Measurements from ENCODE around the gene PCLAF. TPM values are rescaled to one million over a fixed set of nuclear protein-coding genes. Genes with fewer than 3 reads are reported as not detected.
"Not testable (repeated sequence)": the region's sequence is repeated elsewhere in the genome, so short reads cannot be mapped to it uniquely, and the experiment has no call there.

Gene PCLAF
- total RNA-seq, 1 donor from 2014 or later = 7.0 TPM

- Mint-ChIP-seq H3K27ac (ENCODE audit: unreplicated experiment) (no peak overlapping the region), H3K9me3 (ENCODE audit: unreplicated experiment) (no peaks in the 10 kb centered on the region), H3K27me3 (ENCODE audit: unreplicated experiment) (no peaks in the 10 kb centered on the region), H3K4me1 (ENCODE audit: unreplicated experiment) (no peaks in the 10 kb centered on the region), H3K4me3 (ENCODE audit: unreplicated experiment) (no peak overlapping the region), H3K36me3 (ENCODE audit: low read depth, unreplicated experiment) (peaks cover 35% of the 10 kb centered on the region)
- no peak for DNase-seq (ENCODE audit: low spot score)
- TF ChIP-seq CTCF (IDR thresholded peaks at IDR 0.05; ENCODE audit: unreplicated experiment) = no peak
These were observed 17.3 kb upstream of the PCLAF start for GRCh38 chr15:64398575-64398974.

- Mint-ChIP-seq H3K4me3 (ENCODE audit: unreplicated experiment) (no peak overlapping the region), H3K27me3 (ENCODE audit: unreplicated experiment) (no peaks in the 10 kb centered on the region), H3K4me1 (ENCODE audit: unreplicated experiment) (no peaks in the 10 kb centered on the region), H3K36me3 (ENCODE audit: low read depth, unreplicated experiment) (peaks cover 34% of the 10 kb centered on the region), H3K27ac (ENCODE audit: unreplicated experiment) (no peak overlapping the region), H3K9me3 (ENCODE audit: unreplicated experiment) (no peaks in the 10 kb centered on the region)
- no peak for DNase-seq (ENCODE audit: low spot score)
- no peak for TF ChIP-seq CTCF (IDR thresholded peaks at IDR 0.05; ENCODE audit: unreplicated experiment)
These were observed 15.5 kb upstream of the PCLAF start for GRCh38 chr15:64396789-64397188.

GRCh38 chr15:64392471-64392870 lies 11.2 kb upstream of the PCLAF start:
- not testable (repeated sequence) for H3K4me3 Mint-ChIP-seq (ENCODE audit: unreplicated experiment); DNase-seq (ENCODE audit: low spot score); H3K27ac Mint-ChIP-seq (ENCODE audit: unreplicated experiment); H3K27me3 Mint-ChIP-seq (ENCODE audit: unreplicated experiment); H3K9me3 Mint-ChIP-seq (ENCODE audit: unreplicated experiment)
- Mint-ChIP-seq H3K4me1 (ENCODE audit: unreplicated experiment) (peaks cover 12% of the 10 kb centered on the region), H3K36me3 (ENCODE audit: low read depth, unreplicated experiment) (peaks cover 21% of the 10 kb centered on the region)

GRCh38 chr15:64389036-64389435 lies 7.8 kb upstream of the PCLAF start:
- DNase-seq (ENCODE audit: low spot score) = no peak
- Mint-ChIP-seq H3K4me3 (ENCODE audit: unreplicated experiment) (peak overlapping the region; percentile 99), H3K9me3 (ENCODE audit: unreplicated experiment) (no peaks in the 10 kb centered on the region), H3K4me1 (ENCODE audit: unreplicated experiment) (peaks cover 14% of the 10 kb centered on the region), H3K36me3 (ENCODE audit: low read depth, unreplicated experiment) (peaks cover 4% of the 10 kb centered on the region), H3K27ac (ENCODE audit: unreplicated experiment) (peak overlapping the region; percentile 4), H3K27me3 (ENCODE audit: unreplicated experiment) (no peaks in the 10 kb centered on the region)
- no peak for TF ChIP-seq CTCF (IDR thresholded peaks at IDR 0.05; ENCODE audit: unreplicated experiment)

GRCh38 chr15:64387562-64388168 lies 6.4 kb upstream of the PCLAF start, which contains the start of gene TRIP4:
TSS of gene TRIP4 (plus strand) at chr15:64387836. CDS start at chr15:64387864, 28 bp downstream.
- H3K27ac Mint-ChIP-seq (ENCODE audit: unreplicated experiment) = peak within 1 kb of the TSS; percentile 97
- H3K27me3 Mint-ChIP-seq (ENCODE audit: unreplicated experiment) = no peaks in the 10 kb centered on the region
- peaks cover 14% of the 10 kb centered on the region for H3K4me1 Mint-ChIP-seq (ENCODE audit: unreplicated experiment)

More at GRCh38 chr15:64387562-64388168, 6.4 kb upstream of the PCLAF start, which contains the start of gene TRIP4:
- Mint-ChIP-seq H3K36me3 (ENCODE audit: low read depth, unreplicated experiment) (peaks cover 4% of the 10 kb centered on the region), H3K9me3 (ENCODE audit: unreplicated experiment) (no peaks in the 10 kb centered on the region), H3K4me3 (ENCODE audit: unreplicated experiment) (peak within 1 kb of the TSS; percentile 99)
- DNase-seq (ENCODE audit: low spot score) = peak; percentile 92
- no peak for TF ChIP-seq CTCF (IDR thresholded peaks at IDR 0.05; ENCODE audit: unreplicated experiment)

Data from endothelial cell (in vitro differentiated cells).